GM19023 (cell line): ENCODE data around the gene CORO2B.

Experiments used
- ATAC-seq: cut with Tn5 transposase; IDR thresholded peaks from one replicate; pipeline ENCODE4 v1.9.1; 2021; ENCODE audit warnings: mild to moderate bottlenecking, moderate library complexity; ENCODE audit not compliant: unreplicated experiment

The CORO2B gene

DNA sequence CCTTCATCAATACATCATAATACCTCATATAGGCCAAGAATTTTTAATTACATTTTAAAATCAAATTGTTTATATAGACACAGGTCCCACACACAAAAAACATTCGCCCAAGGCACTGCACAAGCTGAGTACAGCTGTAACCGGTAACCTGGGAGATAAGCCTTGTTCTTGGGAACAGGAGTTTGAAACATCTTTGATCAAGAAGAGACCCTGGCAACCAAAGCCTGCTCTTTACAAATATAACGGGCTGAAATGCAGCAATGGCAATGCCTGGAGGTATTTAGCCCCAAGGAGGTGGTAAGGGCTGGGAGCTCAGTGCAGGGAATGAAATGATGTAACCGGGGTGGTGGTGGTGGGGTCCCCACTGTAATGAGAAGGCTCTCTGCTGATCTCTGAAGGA is 7.2 kb upstream of the CORO2B start:
- ATAC-seq, result no peak

DNA sequence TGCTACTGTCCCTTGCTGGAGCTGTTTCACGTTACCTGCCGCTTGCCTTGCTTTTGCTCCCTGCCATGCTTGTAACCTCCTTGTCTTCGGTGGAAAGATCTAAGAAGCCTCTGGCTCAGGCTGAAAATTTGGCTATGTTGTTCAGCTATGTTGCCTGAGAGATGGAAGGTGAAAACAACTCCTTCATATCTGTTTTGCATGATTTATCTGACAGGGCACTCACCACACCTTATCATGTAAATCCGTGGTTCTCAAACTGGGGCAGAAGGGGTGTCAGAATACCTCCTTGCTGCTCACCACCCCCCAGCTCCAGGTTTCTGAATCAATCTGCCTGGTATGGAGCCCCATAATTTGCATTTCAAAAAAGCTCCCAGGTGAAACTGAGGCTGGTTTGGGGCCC is 6.5 kb upstream of the CORO2B start:
- no peak for ATAC-seq

GRCh38 chr15:68572921-68573320 is 5.9 kb upstream of the CORO2B start:
- no peak for ATAC-seq

DNA sequence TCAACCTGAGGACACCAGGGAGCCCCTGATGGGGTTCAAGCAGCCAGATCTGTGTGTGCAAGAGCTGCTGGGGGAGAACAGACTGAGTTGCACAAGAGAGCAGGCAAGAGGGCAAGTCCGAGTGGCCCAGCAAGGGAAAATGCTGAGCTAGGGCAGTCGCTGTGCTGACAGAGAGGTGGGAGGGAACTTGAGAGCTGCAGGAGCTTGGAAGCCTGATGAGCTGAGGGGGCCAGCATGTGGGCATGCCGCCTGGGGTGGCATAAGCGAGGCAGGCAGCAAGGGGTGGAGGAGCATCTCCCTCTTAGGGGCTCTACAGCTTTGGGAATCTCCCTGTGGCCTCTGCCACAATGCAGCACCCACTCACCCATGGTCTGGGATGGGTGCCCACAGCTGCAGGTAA is 4.7 kb upstream of the CORO2B start:
- ATAC-seq, result no peak

DNA sequence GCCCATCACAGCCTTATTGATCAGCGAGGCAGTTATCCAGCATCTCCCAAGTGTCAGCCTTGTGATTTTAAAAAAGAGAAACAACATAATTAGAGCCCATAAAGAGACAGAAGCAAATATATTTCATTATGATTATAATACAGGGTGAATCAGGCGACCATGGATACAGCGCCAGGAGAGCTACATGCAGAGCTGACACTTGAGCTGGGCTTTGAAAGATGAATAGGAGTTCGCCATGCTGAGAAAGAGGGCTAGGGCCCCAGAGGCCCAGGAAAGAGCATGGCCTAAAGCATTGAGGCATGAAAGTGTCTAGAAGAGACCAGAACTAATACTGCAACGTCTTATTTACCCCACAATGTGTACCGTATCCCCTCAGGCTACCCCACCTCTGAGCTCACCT is 4.2 kb upstream of the CORO2B start:
- ATAC-seq, result no peak

DNA sequence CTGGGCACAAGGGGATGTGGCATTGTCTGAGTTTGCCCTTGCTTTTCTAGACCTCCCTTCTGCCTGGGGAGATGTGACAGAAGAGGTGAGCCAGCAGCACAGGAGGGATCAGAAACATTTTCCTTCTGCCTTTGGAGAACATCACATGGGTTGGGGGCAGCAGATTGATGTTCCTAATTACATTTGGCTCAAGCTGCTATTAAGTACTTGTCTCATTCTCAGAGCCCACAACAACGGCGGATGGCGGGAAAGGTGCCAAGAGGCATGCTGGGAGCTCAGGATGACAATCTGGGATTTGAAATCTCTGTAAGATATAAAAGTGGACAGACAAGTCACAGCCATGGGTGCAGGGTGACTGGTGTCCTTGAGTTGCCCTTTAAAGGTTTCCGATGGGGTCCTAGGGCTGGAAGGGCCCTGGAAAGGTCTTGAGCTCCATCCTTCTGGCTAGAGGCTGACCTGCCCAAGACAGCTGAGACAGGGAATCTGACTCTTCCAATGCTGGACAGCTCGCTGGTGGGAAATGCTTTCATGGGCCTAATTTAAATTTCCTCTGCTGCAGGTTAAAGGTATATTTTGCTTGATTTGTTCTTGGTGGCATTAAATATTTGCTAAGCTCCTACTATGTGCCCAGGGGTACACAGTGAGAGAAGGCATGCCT is 2.4 kb upstream of the CORO2B start:
- ATAC-seq, result no peak

- no peak for ATAC-seq
These were observed 416 bp upstream of the CORO2B start for GRCh38 chr15:68578175-68578979.

DNA sequence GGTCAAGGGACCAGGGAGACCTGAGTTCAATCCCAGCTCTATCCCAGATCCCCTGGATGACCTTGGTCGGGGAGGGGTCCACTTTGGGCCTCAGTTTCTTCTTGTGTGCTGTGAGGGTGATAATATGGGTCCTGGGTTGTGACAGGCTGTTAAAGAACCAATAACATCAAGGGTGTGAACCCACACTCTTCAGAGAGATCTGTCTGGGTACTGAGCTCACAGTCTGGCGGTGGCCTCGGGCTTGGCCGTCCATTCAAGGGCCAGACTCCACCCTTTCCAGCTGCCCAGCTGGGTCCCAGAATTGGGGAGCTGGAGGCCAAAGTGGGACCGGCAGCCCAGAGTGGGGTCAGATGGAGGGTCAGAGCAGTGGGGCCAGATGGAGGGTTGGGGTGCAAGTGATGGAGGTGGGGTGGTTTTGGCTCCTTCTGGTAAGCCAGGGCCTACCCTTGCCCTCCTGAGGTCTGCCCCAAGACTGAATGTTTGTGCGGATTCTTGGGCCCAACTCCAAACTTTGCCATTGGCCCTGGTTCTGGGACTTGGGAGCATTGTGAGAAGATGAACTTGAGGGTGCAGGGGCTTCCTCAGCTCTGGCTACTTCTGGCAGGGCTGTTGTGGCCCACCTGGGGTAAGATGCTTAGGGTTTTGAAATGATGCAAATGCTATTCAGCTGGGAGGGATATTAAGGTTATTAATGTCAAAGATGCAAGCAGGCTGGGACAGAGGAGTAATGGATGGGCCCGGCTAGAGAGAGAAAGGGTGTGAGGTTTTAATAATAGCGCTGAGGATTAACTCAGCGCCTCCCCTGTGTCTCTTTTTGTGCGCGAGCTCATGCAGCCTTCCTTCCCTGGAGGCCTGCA is 1.5 kb downstream of the CORO2B start:
- ATAC-seq, result no peak

- ATAC-seq, result no peak
These were observed 2.0 kb downstream of the CORO2B start for GRCh38 chr15:68580883-68581155.

DNA sequence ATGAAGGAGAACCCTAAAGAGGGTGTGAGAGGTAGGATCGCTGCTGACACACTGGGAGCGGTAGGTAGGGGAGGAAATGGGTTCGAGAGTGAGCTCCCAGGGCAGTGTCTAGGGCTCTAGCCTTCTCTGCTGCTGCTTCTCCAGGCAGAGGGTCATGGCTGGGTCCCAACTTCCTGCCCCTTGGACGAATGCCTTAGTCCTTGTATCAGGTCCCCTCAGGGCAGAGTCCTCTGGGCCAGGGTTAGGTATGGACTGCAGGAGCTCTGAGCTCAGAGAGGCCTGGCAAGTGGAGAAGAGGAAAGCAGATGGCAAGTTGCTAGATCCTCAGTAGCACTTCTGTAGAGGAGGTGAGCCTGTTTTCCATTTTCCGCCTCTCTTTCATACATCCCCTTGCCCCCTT is 2.9 kb downstream of the CORO2B start:
- ATAC-seq, result no peak

DNA sequence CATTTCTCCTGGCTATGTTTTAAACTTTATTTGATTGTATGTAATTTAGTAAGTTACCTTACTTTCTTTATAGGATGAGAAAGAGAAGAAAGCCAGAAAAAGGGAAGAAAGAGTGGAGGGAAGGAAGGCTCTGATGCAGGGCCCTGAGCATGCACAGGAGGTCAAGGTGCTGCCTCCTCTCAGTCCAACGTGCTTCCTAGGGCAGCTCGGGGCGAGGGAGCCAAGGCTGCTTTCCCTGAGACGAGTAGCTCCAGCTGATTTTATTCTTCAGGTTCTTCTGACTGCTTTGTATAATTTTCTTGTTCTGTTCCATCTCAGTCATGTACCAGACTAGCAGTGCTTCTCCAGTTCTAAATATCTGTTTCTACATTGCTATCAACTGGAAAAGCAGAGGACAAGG is 3.4 kb downstream of the CORO2B start:
- no peak for ATAC-seq

GRCh38 chr15:68582864-68583263 is 4.1 kb downstream of the CORO2B start:
- no peak for ATAC-seq

- no peak for ATAC-seq
These were observed 4.5 kb downstream of the CORO2B start for GRCh38 chr15:68583321-68583720.

DNA sequence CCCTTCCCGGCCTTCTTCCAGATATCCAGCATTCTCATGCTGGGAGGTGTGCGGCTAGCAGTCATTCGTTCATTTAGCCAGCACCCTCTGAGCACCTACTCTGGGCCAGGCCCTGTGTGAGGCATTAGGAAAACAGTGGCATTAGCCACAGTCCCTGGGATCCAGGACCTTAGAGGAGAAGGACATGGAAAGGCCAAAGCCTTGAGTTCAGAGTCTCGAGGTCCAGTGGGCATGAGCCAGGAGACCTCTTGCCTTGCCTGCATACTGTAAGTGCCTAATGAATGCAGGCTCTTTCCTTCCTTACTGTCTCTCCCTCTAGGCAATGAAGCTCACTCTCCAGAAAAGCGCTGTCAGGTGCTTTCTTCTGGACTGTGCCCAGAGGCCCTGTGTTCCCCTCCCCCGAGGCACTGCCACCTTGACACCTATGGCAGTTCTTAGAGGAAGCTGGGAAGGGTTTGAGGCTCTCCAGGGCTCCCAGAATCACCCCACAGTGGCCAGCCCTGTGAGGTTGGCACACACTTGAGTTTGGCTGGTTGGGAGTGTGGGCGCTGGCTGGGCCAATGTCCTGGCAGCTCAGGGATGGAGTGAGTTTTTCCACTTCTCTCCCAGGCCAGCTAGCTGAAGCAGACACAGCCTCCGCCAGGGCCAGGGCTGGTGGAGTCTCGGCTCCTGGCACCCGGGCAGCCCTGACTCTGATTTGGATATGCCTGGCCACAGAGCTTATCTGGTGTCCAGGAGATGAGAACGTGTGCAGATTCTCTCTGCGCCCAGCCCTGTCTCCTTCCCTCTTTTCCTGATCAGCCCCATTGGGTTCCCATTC is 5.4 kb downstream of the CORO2B start:
- ATAC-seq, result no peak

DNA sequence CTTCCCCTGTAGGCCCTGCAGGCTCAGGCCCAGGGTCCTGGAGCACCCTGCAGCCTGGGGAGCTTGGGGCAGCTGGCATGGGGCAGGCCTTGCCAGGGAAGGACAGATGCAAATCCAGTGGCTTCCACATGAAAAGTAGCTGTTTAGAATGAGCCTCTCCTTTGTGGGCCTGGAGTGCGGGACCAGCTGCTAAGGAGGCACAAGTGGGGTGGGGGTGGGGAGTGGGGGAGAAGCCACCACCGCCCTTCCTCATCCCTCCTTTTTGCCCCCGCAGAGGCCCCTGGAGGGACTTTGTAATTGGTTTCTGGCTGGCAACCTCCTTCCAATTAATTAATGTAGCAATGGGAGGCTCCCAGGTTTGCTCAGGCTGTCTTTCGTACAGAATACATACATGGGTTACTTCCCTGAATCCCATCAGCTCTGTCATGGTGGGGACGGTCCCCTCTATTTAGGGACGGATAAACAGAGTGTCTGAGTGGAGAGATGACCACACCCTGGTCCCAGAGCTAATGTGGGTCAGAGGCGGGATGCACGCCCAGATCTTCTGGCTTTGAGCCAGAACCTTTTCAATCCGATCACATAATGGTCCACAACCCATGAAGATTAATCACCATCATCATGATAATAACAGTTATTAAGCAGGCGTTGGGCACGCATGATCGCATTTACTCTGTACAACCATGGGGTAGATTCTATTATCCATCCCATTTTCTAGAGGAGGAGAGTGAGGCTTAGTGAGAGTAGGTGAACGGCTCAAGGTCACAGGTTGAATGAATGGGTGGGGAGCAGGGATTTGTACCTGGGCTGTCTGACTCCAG is 6.2 kb downstream of the CORO2B start:
- ATAC-seq, result no peak

DNA sequence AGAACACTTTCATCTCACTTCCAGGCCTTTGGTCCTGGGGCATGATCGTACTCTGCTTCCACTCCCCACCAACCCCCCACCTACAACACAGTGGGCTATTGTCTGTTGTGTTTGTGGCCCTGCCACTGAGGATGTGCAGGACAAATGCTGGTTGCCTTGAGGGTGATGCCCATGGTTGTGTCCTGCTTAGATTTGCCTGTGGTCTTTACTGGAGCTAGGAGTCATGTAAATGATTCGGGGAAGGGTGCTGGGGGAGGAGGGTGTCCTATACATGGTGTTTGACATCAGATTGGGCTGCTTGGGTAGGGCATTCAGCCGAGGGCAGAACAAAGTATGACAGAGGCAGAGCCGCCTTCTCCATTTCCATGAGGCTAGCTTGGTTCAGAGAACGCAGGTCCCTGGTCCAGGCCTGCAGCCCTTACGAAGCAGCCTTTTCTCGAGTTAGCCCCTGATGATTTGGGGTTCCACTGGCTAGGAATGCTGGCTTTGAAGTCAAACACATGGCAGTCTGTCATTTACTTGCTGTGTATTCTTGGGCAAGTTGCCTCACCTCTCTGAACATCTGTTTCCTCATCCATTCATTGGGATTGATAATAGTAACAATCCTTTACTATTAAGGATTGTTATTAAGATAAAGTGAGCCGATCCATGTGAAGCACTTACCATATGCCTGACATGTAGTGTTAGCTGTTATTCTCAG is 6.9 kb downstream of the CORO2B start:
- ATAC-seq, result no peak

DNA sequence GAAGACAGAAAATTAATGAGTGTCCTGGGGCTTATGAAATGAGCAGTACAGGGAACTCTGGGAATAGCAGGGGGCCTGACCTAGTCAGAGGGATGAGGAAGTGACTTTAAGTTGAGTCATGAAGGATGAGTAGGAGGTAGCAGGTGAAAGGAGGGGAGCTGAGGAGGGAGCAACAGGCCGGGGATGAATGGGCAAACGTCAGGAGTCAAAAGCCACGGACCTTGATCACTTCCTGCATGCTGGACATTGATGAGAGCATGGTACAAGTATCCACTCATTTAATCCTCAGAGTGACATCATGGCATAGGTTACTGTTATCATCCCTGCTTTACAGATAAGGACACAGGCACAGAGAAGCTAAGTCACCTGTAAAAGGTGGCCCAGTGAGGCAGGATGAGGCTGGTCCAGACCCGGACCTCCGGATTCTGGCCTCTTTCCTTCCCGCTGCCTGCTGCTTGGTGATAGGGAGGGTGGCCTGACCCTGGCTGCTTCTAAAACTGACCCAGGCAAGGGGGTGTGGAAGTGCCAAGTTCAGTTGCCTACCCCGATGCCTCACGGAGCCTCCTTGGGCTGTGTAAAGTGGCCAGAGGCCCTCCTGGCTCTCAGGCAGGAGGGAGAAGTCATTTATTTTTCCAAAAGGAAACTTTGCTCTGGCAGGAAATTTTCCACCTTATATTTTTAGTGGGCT is 7.6 kb downstream of the CORO2B start:
- ATAC-seq, result no peak

GRCh38 chr15:68587769-68588385 is 9.1 kb downstream of the CORO2B start:
- ATAC-seq, result no peak

DNA sequence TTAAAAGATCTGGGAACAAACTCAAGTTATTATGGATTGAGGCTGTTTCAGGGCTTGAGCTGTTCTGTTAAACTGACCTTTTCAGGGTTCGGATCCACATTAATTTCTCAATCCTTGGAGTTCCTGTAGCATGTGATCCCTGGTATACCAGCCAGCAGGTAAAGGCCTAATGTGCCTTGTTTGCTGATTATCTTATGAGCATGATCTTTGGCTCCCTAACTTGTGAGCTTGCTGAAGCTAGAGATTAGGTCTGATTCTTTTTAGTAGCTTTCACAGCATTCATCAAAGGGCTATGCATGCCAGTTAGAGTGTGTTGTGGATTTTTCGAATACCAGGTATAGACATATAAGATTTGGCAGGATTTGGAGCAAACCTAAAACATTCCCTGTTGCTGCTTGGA is 10.3 kb downstream of the CORO2B start:
- ATAC-seq, result no peak
